Measurements from ENCODE around the gene DOCK9. TPM values are rescaled to one million over a fixed set of nuclear protein-coding genes. Genes with fewer than 3 reads are reported as not detected.

The DOCK9 gene, protein sequence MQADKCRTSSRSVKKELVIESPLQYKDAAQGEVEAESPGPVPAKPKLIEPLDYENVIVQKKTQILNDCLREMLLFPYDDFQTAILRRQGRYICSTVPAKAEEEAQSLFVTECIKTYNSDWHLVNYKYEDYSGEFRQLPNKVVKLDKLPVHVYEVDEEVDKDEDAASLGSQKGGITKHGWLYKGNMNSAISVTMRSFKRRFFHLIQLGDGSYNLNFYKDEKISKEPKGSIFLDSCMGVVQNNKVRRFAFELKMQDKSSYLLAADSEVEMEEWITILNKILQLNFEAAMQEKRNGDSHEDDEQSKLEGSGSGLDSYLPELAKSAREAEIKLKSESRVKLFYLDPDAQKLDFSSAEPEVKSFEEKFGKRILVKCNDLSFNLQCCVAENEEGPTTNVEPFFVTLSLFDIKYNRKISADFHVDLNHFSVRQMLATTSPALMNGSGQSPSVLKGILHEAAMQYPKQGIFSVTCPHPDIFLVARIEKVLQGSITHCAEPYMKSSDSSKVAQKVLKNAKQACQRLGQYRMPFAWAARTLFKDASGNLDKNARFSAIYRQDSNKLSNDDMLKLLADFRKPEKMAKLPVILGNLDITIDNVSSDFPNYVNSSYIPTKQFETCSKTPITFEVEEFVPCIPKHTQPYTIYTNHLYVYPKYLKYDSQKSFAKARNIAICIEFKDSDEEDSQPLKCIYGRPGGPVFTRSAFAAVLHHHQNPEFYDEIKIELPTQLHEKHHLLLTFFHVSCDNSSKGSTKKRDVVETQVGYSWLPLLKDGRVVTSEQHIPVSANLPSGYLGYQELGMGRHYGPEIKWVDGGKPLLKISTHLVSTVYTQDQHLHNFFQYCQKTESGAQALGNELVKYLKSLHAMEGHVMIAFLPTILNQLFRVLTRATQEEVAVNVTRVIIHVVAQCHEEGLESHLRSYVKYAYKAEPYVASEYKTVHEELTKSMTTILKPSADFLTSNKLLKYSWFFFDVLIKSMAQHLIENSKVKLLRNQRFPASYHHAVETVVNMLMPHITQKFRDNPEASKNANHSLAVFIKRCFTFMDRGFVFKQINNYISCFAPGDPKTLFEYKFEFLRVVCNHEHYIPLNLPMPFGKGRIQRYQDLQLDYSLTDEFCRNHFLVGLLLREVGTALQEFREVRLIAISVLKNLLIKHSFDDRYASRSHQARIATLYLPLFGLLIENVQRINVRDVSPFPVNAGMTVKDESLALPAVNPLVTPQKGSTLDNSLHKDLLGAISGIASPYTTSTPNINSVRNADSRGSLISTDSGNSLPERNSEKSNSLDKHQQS (N-terminal part only)
- total RNA-seq, result 11.8 and 20.0 TPM in 2 replicates

DNA sequence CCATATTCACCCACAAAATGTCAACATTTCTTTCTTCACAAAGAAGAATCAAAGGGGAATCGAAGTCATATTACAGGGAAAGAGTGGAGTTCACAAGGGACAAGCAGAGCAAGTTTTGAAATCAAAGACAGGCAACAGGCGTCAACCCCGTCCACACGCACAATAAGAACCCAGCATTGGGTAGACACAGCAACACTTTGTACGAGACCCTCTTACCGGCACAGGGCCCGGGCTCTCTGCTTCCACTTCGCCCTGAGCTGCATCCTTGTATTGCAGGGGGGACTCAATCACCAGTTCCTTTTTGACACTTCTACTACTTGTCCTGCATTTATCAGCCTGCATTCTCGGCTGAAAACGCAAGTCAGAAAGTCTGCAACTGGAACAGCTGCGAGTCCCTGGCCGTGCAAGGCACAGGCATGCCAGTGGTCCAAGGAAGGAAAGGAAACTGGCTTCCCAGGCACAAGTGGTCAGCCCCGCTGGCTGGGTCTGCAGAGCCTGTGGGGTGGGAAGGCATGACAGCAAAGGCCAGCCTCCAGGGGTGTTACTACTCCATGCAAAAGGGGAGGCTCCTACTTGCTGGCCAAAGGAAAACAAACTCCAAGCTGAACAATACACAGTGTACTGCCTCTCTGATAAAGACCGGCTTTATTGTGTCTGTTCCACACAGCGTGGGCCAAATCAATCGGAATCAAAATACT, at the start of gene DOCK9:
Gene DOCK9, minus strand, starts transcription at position 497 of the 698 bp plus-strand sequence. Its CDS starts 155 bp downstream, at position 342.

DNA sequence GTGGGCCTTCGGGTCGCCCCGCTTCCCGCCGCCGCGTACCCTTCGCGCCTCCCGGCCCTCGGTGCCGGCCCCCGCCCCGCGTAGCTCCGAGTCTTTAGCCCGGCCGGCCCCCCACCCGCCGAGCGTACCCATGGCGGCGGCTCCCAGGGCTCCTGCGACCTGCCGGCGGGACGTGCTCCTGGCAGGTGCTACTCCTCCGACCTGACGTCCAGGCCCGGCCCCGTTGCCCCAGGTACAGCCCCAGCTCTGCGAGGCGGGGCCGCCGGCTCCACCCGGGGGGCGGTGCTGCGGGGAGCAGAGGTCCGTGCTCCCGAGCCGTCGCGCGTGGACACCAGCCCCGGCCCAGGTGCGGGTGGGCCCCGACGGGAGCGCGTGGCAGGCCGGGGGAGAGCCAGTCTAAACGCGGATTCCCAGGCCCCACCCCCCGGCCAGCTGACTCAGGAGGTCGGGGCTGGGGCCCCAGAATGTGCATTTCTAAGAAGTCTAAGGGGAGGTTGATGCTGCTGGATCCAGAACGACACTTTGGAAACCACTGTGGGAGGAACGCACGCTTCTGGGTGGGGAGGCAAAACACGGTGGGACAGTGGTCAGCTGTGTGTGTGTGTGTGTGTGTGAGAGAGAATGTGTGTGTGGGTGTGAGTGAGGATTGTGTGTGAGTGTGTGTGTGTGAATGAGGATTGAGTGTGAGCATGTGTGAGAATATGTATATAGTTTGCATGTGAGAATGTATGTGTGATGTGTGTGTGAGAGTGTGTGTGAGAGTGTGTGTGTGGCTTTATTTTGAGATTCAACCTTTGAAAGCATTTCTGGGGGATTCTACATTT, 225.2 kb downstream of the DOCK9 start, which contains the start of gene SLC15A1:
Gene SLC15A1, minus strand, starts transcription at position 206 of the 824 bp plus-strand sequence. Its CDS starts 74 bp downstream, at position 132.

Other genes with a start within 250 kb of the DOCK9 start
- not detected in 2 replicates for gene SLC15A1, start 225.4 kb downstream of the DOCK9 start, total RNA-seq
- gene UBAC2, start 222.8 kb upstream of the DOCK9 start, total RNA-seq, result 56.7 and 59.1 TPM in 2 replicates

Measured in myometrial cell (primary cell).